ENCODE data around the gene RASD2.

The RASD2 gene

GRCh38 chr22:35601013-35601580, 60.5 kb downstream of the RASD2 start:
- 96% methylated on average over 5 of the region's 5 CpGs for WGBS
- H2BK120ac ChIP-seq (ENCODE audit: low read depth, low read length): no peak overlapping the region

GRCh38 chr22:35601743-35602615, 61.3 kb downstream of the RASD2 start:
- Histone ChIP-seq H3K4me3 (ENCODE audit: insufficient read depth in 1 of 2, low read depth in 1 of 2, low read length in 2 of 2) (no peak overlapping the region), H3K18ac (ENCODE audit: low read depth in 1 of 2, low read length in 2 of 2) (no peak overlapping the region), H4K8ac (ENCODE audit: low read length) (no peak overlapping the region), H2BK120ac (ENCODE audit: low read depth, low read length) (no peak overlapping the region), H3K4me1 (ENCODE audit: control insufficient read depth, insufficient read depth, low read depth, low read length) (peaks cover 4% of the 10 kb centered on the region), H3K36me3 (ENCODE audit: control insufficient read depth in 1 of 2, insufficient read depth in 2 of 2, low read depth in 1 of 2, low read length in 2 of 2) (no peaks in the 10 kb centered on the region), H3K27me3 (ENCODE audit: control insufficient read depth in 1 of 2, insufficient read depth in 1 of 2, low read length in 2 of 2) (peaks cover 6 to 21% of the 10 kb centered on the region in 2 experiments), H3K4me2 (ENCODE audit: low read length, poor library complexity, severe bottlenecking) (no peak overlapping the region), H3K9me3 (ENCODE audit: control insufficient read depth, low read length) (no peaks in the 10 kb centered on the region), H3K9ac (ENCODE audit: low read length) (no peak overlapping the region), H3K23ac (ENCODE audit: low read length in 2 of 2) (no peak overlapping the region), H2BK12ac (ENCODE audit: low read length in 2 of 2) (peak overlapping the region in 1 of 2 experiments; percentile 11), H3K4ac (ENCODE audit: low read depth in 1 of 2, low read length in 2 of 2) (no peak overlapping the region), H2AK5ac (ENCODE audit: low read length, severe bottlenecking) (no peak overlapping the region), H3K27ac (ENCODE audit: low read length, poor library complexity, severe bottlenecking) (no peak overlapping the region), H3K79me1 (replicated peaks; ENCODE audit: low read length, poor library complexity, severe bottlenecking) (no peaks in the 10 kb centered on the region), H4K91ac (ENCODE audit: low read length) (no peak overlapping the region), H2BK15ac (ENCODE audit: low read depth, poor library complexity, severe bottlenecking) (no peak overlapping the region), H3K14ac (ENCODE audit: low read length in 2 of 2) (peak overlapping the region in 1 of 2 experiments; percentile 76), H2AFZ (ENCODE audit: low read depth, low read length) (no peak overlapping the region), H2BK5ac (ENCODE audit: low read depth, low read length, poor library complexity, severe bottlenecking) (no peak overlapping the region)
- 88% methylated on average over 8 of the region's 9 CpGs for WGBS
- peak; percentile 80 for DNase-seq

More at GRCh38 chr22:35601013-35601580, 60.5 kb downstream of the RASD2 start:
- Histone ChIP-seq H3K9me3 (ENCODE audit: control insufficient read depth, low read length) (no peaks in the 10 kb centered on the region), H3K27me3 (ENCODE audit: control insufficient read depth in 1 of 2, insufficient read depth in 1 of 2, low read length in 2 of 2) (peaks cover 1 to 12% of the 10 kb centered on the region in 2 experiments), H2BK15ac (ENCODE audit: low read depth, poor library complexity, severe bottlenecking) (no peak overlapping the region), H3K18ac (ENCODE audit: low read depth in 1 of 2, low read length in 2 of 2) (no peak overlapping the region), H3K27ac (ENCODE audit: low read length, poor library complexity, severe bottlenecking) (no peak overlapping the region), H2AK5ac (ENCODE audit: low read length, severe bottlenecking) (no peak overlapping the region), H2BK12ac (ENCODE audit: low read length in 2 of 2) (no peak overlapping the region), H3K14ac (ENCODE audit: low read length in 2 of 2) (peak overlapping the region in 1 of 2 experiments; percentile 76), H3K23ac (ENCODE audit: low read length in 2 of 2) (no peak overlapping the region), H3K4me3 (ENCODE audit: insufficient read depth in 1 of 2, low read depth in 1 of 2, low read length in 2 of 2) (no peak overlapping the region), H3K4me2 (ENCODE audit: low read length, poor library complexity, severe bottlenecking) (no peak overlapping the region), H3K79me1 (replicated peaks; ENCODE audit: low read length, poor library complexity, severe bottlenecking) (no peaks in the 10 kb centered on the region), H3K36me3 (ENCODE audit: control insufficient read depth in 1 of 2, insufficient read depth in 2 of 2, low read depth in 1 of 2, low read length in 2 of 2) (no peaks in the 10 kb centered on the region), H3K9ac (ENCODE audit: low read length) (no peak overlapping the region), H4K91ac (ENCODE audit: low read length) (no peak overlapping the region), H2BK5ac (ENCODE audit: low read depth, low read length, poor library complexity, severe bottlenecking) (no peak overlapping the region), H3K4me1 (ENCODE audit: control insufficient read depth, insufficient read depth, low read depth, low read length) (peaks cover 4% of the 10 kb centered on the region), H4K8ac (ENCODE audit: low read length) (no peak overlapping the region), H2AFZ (ENCODE audit: low read depth, low read length) (no peak overlapping the region), H3K4ac (ENCODE audit: low read depth in 1 of 2, low read length in 2 of 2) (no peak overlapping the region)
- DNase-seq: no peak
